Erythroblast (primary cell): ENCODE data around the gene PGLYRP1.

ENCODE experiments used
- GATA1 ChIP-seq: IDR thresholded peaks from 2 replicates; pipeline ENCODE4 v1.6.1; 2011; ENCODE audit warnings: low read depth, mild to moderate bottlenecking, control low read depth, low read length, moderate library complexity
- POLR2A ChIP-seq: IDR thresholded peaks from 2 replicates; pipeline ENCODE4 v1.6.1; 2011; ENCODE audit warnings: mild to moderate bottlenecking, low read length

GRCh38 chr19:46031781-46032596 is 9.1 kb upstream of the PGLYRP1 start:
- TF ChIP-seq POLR2A (no peak), GATA1 (no peak)
